NCI-H2196 (cell line): ENCODE results near the gene CCDC92.
"Not testable (repeated sequence)": the region's sequence is repeated elsewhere in the genome, so short reads cannot be mapped to it uniquely, and the experiment has no call there.

Experiments
- DNase-seq: peaks from one replicate; lab custom pipeline; 2025; ENCODE audit not compliant: unreplicated experiment; lab: John Stamatoyannopoulos, UW

The CCDC92 gene

GRCh38 chr12:123911672-123912409 is 60.8 kb downstream of the CCDC92 start:
- not testable (repeated sequence) for DNase-seq

- DNase-seq: no peak
Measured at GRCh38 chr12:123910761-123911193, 61.9 kb downstream of the CCDC92 start.

- no peak for DNase-seq
Measured at GRCh38 chr12:123910057-123910456, 62.6 kb downstream of the CCDC92 start.

GRCh38 chr12:123908884-123909725 is 63.5 kb downstream of the CCDC92 start:
- DNase-seq: peak; percentile 30

GRCh38 chr12:123907726-123908476 is 64.7 kb downstream of the CCDC92 start:
- DNase-seq: no peak

- no peak for DNase-seq
Measured at GRCh38 chr12:123906711-123907420, 65.8 kb downstream of the CCDC92 start.

- peak; percentile 19 for DNase-seq
Measured at GRCh38 chr12:123905319-123905925, 67.2 kb downstream of the CCDC92 start.

- DNase-seq: no peak
Measured at GRCh38 chr12:123903301-123904065, 69.1 kb downstream of the CCDC92 start.

GRCh38 chr12:123902821-123903220 is 69.8 kb downstream of the CCDC92 start:
- DNase-seq: no peak

GRCh38 chr12:123900871-123901376 is 71.7 kb downstream of the CCDC92 start:
- DNase-seq: no peak

- DNase-seq: no peak
Measured at GRCh38 chr12:123899368-123899767, 73.3 kb downstream of the CCDC92 start.

GRCh38 chr12:123898673-123899072 is 74.0 kb downstream of the CCDC92 start:
- DNase-seq: no peak

GRCh38 chr12:123897221-123897620 is 75.4 kb downstream of the CCDC92 start:
- no peak for DNase-seq

- DNase-seq: no peak
Measured at GRCh38 chr12:123896767-123897166, 75.9 kb downstream of the CCDC92 start.

GRCh38 chr12:123895451-123895850 is 77.2 kb downstream of the CCDC92 start:
- no peak for DNase-seq

- DNase-seq: no peak
Measured at GRCh38 chr12:123894823-123895345, 77.7 kb downstream of the CCDC92 start.

- DNase-seq: no peak
Measured at GRCh38 chr12:123893276-123893675, 79.4 kb downstream of the CCDC92 start.

GRCh38 chr12:123892853-123893252 is 79.8 kb downstream of the CCDC92 start:
- DNase-seq: no peak

- no peak for DNase-seq
Measured at GRCh38 chr12:123892180-123892559, 80.5 kb downstream of the CCDC92 start.
